Pancreas (tissue), 10 donors: ENCODE measurements around the gene ACVR1. TPM values are rescaled to one million over a fixed set of nuclear protein-coding genes. Genes with fewer than 3 reads are reported as not detected.

Source experiments
- ATAC-seq, 4 donors: fragments of 200-7000 bp; cut with Tn5 transposase; one replicate each; pipeline versions ENCODE4 v1.8.0 to v1.9.1; 2020; ENCODE audit warnings: mild to moderate bottlenecking in 4 of 4, moderate library complexity in 4 of 4
- DNase-seq, 6 donors: peaks; one replicate each; pipeline ENCODE4 v3.0.0-alpha.2; 2020
- FAIRE-seq: peaks from 2 replicates; lab custom pipeline; 2012; peaks lifted over from hg19 to GRCh38; lab: Jason Lieb, UNC
- H3K27ac ChIP-seq, 4 donors: fragments of 200-600 bp; sonication (generic); 1 replicate in 3 of 4; 2 replicates in 1 of 4; pipeline versions ENCODE4 v1.5.0 to v1.8.0; 2020
- H3K27me3 ChIP-seq, 4 donors: fragments of 200-600 bp; one replicate each; pipeline ENCODE4 v1.8.0; 2021
- H3K36me3 ChIP-seq, 3 donors: fragments of 200-600 bp; sonication (generic) in 1 of 3; one replicate each; pipeline versions ENCODE4 v1.5.0 to v1.8.0; 2020 to 2021
- H3K4me1 ChIP-seq, 3 donors: fragments of 200-600 bp; one replicate each; pipeline ENCODE4 v1.8.0; 2021
- H3K4me3 ChIP-seq, 4 donors: fragments of 200-600 bp; sonication (generic) in 2 of 4; one replicate each; pipeline versions ENCODE4 v1.5.0 to v1.8.0; 2020 to 2021
- H3K9me3 ChIP-seq, 4 donors: fragments of 200-600 bp; one replicate each; pipeline ENCODE4 v1.8.0; 2021
- WGBS, 2 donors: extraction: QIAGEN DNeasy Blood & Tissue Kit; methylation state at CpG; one replicate each; pipeline ENCODE4 v1.1.7; 2013; 5-methylcytosine and 5-hydroxymethylcytosine counted together
- intact Hi-C, 3 donors: fragments of 100-400 bp; cut with DNase I; formaldehyde crosslinking; loops; one replicate each; pipeline versions ENCODE4 v1.11.1 to v1.14.2; 2022
- polyA plus RNA-seq, 2 donors: library from polyadenylated mRNA; stranded (reverse); fragments of 200-250 nt; gene quantifications; one replicate each; pipeline ENCODE4 v1.2.3, GENCODE V29; 2013
- total RNA-seq, 6 donors: library from RNA; stranded (reverse); fragmentation: NEBNext Ultra II Directional in 4 of 6; extraction: Animal tissue kit (Norgen Biotek cat#: 25700) in 4 of 6; gene quantifications; one replicate each; pipeline versions ENCODE4 v1.2.1 to v1.2.4, GENCODE V29; 2021 to 2023
- TF ChIP-seq, protein P1 (sequence below), 4 donors: fragments of 200-600 bp; sonication (generic) in 3 of 4; IDR thresholded peaks; one replicate each; pipeline versions ENCODE4 v1.5.0 to v1.8.0; 2021; ENCODE audit warnings: antibody characterized with exemption in 4 of 4
- donor health status: healthy with polysubstance abuse.
- donor health status: DM: no; HTN: no; CAD: no; lungs with moderate emphysema.
- donor health status: DM: no; HTN: no; CAD: no.
- donor health status: control.
- donor health status: control.
- donor health status: Bipolar disorder and iron deficiency.
- donor health status: DM: yes; HTN: yes; CAD: no.
- donor health status: DM: no; HTN: no; CAD: no.
- donor health status: DM: no; HTN: no; CAD: no.
- donor health status: DM: yes; HTN: yes; CAD: no.

ACVR1 gene
- total and polyA plus RNA-seq, 8 donors: 3.1 to 25.2 (median 11.7) TPM

DNA sequence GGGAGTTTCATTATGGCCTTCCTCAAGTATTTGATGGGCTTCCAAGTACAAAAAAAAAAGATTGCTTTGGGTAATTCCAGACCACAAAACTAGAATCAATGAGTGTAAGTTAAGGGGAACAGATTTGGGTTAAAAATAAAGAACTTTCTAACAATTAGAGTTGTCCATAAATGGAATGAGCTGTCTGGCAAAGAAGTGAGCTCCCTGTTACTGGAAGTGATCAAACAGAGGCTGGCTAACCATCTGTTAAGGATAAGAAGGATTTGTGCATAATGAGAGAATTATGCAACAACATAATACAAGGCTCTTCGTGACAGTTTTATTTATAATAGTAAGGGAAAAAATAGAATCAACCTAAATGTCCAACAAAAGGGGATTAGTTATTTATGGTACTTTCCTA, 44.6 kb upstream of the ACVR1 start:
- Histone ChIP-seq H3K27me3 (no peaks in the 10 kb centered on the region), H3K4me1 (no peaks in the 10 kb centered on the region), H3K36me3 (no peaks in the 10 kb centered on the region), H3K4me3 (no peak overlapping the region), H3K9me3 (no peaks in the 10 kb centered on the region), H3K27ac (no peak overlapping the region)
- 55 to 76% methylated on average over 1 of the region's 1 CpG for WGBS, 2 donors
- TF ChIP-seq, protein P1, sequence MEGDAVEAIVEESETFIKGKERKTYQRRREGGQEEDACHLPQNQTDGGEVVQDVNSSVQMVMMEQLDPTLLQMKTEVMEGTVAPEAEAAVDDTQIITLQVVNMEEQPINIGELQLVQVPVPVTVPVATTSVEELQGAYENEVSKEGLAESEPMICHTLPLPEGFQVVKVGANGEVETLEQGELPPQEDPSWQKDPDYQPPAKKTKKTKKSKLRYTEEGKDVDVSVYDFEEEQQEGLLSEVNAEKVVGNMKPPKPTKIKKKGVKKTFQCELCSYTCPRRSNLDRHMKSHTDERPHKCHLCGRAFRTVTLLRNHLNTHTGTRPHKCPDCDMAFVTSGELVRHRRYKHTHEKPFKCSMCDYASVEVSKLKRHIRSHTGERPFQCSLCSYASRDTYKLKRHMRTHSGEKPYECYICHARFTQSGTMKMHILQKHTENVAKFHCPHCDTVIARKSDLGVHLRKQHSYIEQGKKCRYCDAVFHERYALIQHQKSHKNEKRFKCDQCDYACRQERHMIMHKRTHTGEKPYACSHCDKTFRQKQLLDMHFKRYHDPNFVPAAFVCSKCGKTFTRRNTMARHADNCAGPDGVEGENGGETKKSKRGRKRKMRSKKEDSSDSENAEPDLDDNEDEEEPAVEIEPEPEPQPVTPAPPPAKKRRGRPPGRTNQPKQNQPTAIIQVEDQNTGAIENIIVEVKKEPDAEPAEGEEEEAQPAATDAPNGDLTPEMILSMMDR (IDR thresholded peaks at IDR 0.05): no peak
- no peak for FAIRE-seq
- no peak for ATAC-seq
- intact Hi-C loops: no loop called here
- no peak for DNase-seq

DNA sequence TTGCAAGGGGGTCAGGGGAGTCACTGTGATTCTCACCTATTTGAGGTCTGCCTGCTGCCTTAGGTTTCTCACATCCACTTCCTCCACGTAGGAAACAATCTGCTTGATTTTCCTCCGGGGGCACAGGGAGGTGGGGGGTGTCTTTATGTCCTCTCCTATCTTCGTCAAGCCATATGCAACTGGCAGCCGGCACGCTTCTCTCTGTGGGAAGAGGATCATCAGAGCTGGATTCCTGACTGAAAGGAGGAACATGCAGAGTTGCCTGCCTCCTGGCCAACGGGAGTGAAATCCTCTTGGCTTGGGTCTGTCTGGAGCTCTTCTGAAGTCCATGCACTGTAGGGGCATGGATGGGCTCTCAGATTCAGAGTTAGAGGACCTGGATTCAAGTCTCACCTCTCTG, 43.1 kb upstream of the ACVR1 start:
- Histone ChIP-seq H3K27me3 (no peaks in the 10 kb centered on the region), H3K27ac (no peak overlapping the region), H3K4me3 (no peak overlapping the region), H3K36me3 (no peaks in the 10 kb centered on the region), H3K9me3 (no peaks in the 10 kb centered on the region), H3K4me1 (no peaks in the 10 kb centered on the region)
- intact Hi-C loops: no loop called here
- FAIRE-seq: no peak
- TF ChIP-seq, protein P1 (IDR thresholded peaks at IDR 0.05): no peak
- WGBS, 2 donors: 66 to 77% methylated on average over 6 of the region's 6 CpGs
- no peak for DNase-seq
- ATAC-seq: no peak

DNA sequence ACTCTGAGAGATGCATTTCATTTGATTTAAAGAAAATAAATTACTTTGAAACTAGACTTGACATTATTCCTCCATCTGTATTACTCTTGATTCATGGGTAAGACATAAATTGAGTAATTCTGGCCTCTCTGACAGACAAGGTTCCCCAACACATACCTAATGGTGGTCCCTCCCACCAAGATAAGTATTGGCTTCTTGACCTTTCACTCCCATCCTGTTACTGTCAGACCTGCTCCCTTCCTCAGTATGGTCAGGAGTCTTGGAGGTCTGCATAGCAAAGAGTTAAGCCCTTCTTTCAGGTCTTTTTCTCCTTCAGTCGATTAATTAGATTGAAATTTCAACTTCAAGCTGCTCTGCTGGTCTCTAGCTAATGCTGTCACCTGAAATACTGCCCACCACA, 42.2 kb upstream of the ACVR1 start:
- FAIRE-seq: no peak

DNA sequence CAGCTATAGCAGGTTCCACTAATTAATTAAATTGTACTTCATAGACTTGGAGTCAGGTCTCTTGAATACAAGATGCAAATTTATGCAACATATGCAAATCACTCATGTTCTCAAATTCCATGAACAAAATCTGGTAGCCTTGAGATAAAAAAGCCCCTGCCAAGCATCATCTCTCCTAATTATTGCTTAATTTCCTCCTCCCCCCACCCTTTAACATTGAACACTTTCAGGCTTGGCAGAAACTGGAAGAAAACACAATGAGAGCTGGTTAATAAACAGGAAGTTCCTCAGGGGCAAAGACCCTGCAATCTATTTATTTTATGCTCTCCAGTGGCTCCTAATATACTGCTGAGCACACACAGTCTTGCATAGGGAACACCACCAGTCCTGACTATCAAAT, 35.6 kb upstream of the ACVR1 start:
- TF ChIP-seq, protein P1 (IDR thresholded peaks at IDR 0.05): no peak
- no peak for ATAC-seq
- Histone ChIP-seq H3K36me3 (no peaks in the 10 kb centered on the region), H3K9me3 (no peaks in the 10 kb centered on the region), H3K4me1 (no peaks in the 10 kb centered on the region), H3K4me3 (no peak overlapping the region), H3K27ac (no peak overlapping the region), H3K27me3 (no peaks in the 10 kb centered on the region)
- no peak for DNase-seq
- intact Hi-C loops: no loop called here
- no peak for FAIRE-seq

More for the DNA sequence above, 42.2 kb upstream of the ACVR1 start:
- no peak overlapping the region for H3K4me3 ChIP-seq
- intact Hi-C loops: no loop called here
- H3K27ac ChIP-seq: no peak overlapping the region
- 58 to 81% methylated on average over 1 of the region's 1 CpG for WGBS, 2 donors
- H3K36me3 ChIP-seq: no peaks in the 10 kb centered on the region
- TF ChIP-seq, protein P1 (IDR thresholded peaks at IDR 0.05): no peak
- no peaks in the 10 kb centered on the region for H3K27me3 ChIP-seq
- H3K4me1 ChIP-seq: no peaks in the 10 kb centered on the region
- H3K9me3 ChIP-seq: no peaks in the 10 kb centered on the region
- ATAC-seq: no peak
- no peak for DNase-seq

DNA sequence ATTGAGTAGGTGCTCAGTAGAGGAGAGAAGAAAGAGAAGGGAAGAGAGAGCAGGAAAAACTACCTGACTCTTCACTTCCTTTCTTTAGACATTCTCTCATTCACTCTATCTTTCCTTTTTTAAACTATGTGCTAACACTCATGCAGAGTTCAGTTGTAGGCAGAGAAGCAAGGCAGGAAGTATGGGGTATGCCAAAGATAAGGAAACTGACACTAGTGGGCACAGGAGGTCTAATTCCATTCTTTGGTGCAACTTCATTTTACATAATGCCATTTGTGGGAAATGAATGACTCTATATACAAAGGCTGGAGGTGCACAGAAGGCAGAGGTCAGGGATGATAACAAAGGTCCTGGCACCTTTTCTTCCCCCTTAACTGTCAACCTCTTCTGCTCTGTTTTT, 35.1 kb upstream of the ACVR1 start:
- no peak for DNase-seq
- TF ChIP-seq, protein P1 (IDR thresholded peaks at IDR 0.05): no peak
- no peaks in the 10 kb centered on the region for H3K9me3 ChIP-seq
- H3K4me1 ChIP-seq: no peaks in the 10 kb centered on the region
- no peak overlapping the region for H3K27ac ChIP-seq
- no peak for ATAC-seq
- FAIRE-seq: no peak
- H3K36me3 ChIP-seq: no peaks in the 10 kb centered on the region
- intact Hi-C loops: no loop called here
- H3K4me3 ChIP-seq: no peak overlapping the region
- no peaks in the 10 kb centered on the region for H3K27me3 ChIP-seq
